RPMI8226 (cell line): ENCODE results near the gene RHOJ.

ENCODE experiments used
- DNase-seq: peaks from one replicate; pipeline ENCODE4 v3.0.0-alpha.2; 2015

Gene RHOJ

DNA sequence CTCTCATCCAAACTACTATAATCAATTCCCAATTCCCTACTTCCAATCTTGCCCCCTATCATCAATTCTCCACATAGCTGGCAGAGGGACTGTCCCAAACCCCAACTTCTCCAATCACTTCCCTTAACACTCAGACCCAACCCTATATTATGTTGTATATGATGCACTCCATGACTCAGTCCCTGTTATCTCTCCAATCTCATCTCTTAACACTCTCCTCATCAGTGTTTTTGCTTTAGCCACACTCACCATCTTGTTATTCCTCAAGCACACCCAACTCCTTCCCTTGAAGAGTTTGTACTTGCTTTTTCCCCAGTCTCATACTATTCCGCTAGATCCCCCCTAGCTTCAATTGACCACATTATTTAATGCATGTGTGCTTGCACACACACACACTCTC, 4.9 kb downstream of the RHOJ start:
- DNase-seq, result no peak

DNA sequence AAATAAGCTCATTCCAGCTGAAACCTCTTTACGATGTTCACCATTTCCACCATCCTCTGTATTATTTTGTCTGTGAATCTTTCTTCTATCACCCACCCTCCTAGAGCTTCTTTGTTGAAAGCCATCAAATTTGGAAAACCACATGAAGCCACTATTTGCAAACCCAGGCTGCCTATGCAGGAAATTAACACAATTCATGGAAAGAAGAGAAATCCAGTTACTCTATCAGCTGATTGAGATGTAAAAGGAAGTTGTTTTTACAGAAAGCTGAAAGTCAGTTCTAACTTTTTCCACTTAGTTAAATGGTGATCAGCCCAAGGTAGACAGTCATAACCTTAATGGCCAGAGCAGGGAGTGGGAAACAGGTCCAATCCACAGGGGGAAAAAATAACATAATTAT, 6.6 kb downstream of the RHOJ start:
- no peak for DNase-seq

DNA sequence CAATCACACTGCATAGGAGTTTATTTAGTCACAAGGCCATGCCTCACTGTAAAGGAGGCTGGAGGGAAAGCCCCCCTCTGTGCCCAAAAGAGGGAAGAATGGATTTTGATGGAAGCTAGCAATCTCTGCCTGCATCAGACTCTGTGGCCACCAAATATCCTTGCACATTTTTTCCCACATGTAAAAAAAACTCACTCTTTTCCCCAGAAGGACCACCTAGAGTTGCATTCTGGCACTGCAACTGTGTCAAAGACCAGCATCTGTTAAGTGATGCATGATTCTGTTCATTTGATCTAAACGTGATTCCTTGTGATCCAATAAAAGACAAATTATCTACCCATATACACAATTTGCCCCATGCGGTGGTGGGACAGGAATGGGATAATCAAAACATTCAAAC, 8.0 kb downstream of the RHOJ start:
- no peak for DNase-seq

DNA sequence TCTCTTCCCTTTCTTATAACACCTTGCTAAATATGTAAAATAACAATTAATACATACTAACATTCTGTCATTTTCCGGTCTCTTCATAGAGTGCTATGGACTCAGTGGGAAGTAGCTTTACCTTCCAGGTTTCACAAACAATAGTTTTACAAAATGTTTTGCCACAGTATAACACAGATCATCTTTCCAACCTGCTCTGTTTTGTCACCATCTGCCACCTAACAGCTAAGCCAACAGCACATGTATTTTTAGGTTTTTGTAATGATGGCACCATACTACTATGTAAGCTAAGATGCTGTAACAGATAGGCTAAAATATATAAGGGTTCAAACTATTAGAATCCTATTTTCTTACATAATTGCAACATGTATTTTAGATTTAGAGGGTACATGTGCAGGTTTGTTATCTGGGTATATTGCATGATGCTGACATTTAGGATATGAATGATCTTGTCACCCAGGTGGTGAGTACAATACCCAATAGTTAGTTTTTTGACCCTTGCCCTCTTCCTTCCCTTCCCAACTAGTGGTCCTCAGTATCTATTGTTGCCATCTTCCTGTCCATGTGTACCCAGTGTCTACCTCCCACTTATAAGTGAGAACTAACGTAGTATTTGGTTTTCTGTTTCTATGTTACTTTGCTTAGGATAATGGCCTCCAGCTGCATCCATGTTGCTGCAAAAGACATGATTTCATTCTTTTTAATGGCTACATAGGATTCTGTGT, 8.7 kb downstream of the RHOJ start:
- DNase-seq, result no peak

DNA sequence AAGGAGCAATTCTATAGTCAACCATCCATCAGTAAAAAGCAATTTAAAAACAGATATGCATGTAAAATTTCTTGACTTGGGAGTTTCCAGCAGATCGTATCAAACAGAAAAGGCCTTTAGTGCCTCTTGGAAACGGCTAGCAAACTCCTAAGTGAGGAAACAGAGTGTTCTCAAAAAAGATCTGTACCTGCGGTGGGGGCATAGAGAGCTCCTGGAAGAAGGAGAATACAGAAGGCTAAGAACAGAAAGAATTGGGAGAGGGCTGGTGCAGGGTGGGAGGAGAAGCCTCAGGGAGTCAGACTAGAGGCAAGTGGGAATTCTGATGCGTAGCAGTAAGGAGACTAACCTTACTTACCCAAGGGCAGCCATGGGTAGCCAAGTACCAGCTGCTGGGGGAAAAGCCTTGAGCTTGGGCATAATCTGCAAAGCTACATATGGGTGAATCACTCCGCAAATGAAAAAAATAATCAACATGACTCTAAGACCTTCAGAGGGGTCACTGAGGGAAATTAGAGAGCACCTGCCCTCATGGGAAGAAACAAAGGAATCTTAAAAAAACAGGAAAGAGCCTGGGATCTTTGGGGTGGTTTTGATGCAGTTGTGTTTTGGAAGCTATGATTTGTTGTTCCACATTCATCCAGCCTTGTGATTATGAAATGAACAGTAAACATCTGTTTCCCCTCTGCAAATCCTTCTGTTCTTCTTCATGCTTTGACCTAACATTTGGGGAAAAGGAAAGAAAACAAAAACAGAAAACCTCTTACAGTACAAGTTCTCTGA, 10.4 kb downstream of the RHOJ start:
- DNase-seq, result no peak

DNA sequence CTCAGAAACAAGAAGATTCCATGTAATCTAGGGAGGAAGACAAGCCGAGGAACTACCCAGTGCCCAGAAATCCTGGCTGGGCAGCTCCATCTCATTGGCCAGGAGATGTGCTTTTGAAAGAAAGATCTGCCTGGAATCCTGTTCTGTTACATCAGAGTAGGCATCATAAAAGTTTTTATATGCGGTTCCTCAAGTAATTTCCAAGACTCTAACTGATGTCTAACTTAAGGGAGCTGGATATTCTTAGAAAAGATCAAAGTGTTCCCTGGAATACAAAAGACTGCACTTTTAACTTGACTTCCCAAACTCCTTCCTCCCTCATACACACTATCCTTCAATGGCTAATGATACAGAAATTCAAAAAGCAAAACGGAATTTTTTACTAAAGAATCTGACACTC, 16.3 kb downstream of the RHOJ start:
- no peak for DNase-seq

DNA sequence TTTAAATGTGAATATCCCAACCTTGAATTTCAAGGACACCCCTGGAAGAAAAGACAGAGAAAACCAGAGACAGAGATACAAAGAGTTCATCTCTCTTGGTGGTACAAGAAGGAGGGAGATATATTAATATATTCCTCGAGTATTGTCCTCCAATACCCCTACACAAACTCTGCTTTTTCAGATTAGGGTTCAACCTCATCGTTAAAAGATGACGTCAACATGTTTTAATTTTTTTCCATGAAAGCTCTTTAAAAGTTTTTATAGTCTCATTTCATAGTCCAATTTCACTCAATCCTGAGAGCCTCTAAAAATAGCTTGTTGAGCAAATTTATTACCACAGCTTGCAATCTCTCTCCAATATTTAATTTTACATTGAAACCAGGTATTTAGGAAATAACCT, 19.4 kb downstream of the RHOJ start:
- no peak for DNase-seq

DNA sequence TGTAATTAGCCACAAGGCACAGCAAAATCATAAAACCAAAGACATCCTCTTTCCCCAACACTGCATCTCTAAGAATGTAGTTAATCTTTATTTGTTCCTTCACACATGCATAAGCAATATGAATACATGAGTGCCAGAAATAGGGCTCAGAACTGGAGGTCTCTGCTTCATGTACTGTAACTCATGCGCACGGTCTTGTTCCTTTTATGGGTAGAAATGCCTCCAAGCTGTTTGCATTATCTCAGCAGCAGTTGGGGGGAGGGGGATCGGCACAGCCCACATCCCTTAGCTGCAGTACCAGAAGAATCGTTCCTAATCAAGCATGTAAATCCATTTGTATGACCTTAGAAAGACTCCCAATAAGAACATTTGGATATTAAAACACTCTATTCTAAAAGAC, 20.0 kb downstream of the RHOJ start:
- DNase-seq, result no peak

DNA sequence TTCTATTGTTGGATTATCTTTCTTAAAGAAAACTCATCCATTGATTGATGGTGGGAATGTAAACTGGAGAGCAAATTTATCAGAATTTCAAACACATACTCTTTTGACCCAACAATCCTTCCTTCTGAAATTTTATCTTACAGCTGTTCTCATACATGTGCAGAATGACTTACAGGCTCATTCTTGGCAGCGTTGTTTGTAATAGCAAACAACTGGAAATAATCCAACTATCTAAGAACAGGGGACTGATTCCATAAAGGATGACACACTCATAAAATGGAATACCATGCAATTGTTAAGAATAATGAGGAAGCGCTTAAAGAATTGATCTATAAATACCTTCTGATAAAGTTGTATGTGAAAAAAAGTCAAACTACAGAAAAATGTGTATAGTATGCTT, 24.0 kb downstream of the RHOJ start:
- no peak for DNase-seq

DNA sequence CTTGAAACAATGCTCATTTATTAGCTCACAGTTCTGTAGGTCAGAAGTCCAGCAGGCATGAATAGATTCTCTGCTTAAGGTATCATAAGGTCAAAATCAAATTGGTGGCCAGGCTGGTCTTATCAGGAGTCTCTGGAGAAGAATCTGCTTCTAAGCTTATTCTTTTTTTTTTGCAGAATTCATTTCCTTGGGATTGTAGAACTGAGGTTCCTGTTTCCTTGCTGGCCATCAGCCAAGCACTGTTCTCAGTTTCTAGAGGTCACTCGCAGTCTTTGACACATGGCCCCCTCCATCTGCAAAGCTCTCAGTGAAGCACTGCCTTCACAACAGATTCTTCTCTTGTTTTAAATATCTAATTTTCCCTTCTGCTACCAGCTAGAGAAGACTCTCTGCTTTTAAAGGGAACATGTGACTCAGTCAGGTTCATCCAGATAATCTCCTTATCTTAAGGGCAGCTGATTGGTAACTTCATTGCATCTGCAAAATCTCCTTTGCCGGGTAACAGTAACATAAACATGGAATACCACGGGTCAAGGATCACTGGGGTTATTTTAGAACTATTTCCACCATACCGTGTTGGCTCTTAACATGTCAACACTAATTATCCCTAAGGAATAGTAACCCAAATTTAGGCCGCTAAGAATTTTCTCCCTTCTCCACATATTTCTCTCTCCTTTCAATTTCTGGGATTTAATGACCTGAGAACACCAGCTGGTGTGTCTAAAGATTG, 25.3 kb downstream of the RHOJ start:
- no peak for DNase-seq

DNA sequence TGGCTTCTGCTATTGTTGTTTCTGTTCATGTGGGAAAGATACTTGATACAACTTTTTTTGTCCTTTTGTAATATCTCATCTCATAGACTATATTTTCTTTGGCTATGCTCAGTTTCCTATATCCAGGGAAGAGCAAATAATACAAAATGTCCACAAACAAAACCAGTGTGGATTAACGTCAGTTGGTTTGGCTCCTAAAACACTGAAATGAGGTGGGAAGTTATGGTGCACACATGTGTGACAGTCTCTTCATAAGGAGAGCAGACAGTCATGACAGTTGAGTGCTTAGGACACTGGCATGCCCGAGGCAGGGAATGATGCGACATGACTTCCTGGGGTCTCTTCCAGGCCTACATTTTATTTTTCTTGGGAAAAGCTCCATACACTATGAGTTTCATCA, 27.5 kb downstream of the RHOJ start:
- DNase-seq, result no peak

DNA sequence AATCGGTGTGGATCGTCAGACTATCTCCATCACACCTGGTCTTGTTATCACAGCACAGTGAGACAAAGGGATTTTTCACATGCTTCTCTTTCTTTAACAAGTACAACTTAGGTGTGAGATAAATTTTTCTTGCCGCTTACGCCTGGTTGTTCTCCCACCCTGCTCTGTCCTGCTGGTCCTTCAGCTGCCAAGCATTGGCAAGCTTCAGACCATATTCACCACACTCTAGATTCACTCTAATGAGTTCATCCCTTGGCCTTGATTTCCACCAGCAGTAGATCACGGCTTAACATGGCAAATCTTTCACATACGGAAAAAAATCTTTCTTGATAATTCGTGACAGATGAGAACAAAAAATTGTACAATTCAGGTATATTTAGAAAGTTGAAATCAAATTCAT, 33.5 kb downstream of the RHOJ start:
- DNase-seq, result no peak

DNA sequence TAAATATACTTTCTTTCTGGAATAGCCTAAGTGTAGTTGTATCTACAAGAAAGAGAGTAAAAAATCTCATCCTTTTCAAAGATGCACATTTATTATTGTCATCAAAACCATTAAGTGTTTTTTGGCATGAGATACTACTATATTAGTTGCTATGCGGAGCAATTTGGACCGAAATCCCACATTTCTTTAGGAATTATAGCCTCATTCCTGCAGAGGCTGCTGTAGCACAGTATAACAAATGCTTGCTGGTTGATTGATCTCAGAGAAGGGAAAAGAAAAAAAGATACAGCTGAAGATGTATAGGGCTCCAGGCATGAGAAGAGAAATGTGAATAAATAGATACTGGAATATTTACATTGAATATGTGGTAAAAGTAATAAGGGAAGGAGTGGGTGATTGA, 36.0 kb downstream of the RHOJ start:
- no peak for DNase-seq

DNA sequence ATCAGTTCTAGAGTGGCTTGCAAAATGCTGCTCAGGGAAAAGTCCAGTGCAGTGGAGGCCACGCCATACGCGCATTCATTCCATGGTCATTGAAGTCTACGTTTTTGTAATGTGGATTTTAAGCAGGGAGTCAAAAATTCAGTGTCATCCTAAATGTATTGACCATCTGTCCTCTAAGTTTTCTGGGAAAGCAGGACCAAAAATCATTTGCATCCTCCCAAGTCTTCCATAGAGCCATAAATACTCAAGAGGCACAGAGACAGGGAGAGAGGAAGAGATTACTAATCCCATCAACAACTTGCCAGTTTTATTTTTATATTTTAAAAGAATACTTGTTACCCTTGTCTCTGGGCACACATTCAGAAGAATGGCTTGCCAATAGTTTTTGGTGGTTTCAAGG, 36.9 kb downstream of the RHOJ start:
- DNase-seq, result no peak

DNA sequence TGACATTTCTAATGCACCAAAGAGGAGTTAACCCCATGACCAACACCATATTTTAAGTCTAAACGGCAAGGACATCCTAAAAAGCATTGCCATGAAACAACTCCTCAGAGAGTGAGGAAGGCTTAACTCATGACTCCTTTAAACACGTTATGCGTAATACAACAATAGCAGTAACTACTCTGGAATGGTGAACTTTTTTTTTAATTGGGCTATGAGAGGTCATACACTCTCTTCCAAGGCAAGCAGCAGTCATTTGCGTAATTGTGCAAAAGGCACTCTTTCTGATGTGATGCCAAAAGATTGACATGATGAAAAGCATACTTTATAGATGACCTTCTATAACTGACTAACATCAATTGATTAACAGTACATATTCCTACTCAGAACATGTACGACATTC, 39.4 kb downstream of the RHOJ start:
- no peak for DNase-seq

DNA sequence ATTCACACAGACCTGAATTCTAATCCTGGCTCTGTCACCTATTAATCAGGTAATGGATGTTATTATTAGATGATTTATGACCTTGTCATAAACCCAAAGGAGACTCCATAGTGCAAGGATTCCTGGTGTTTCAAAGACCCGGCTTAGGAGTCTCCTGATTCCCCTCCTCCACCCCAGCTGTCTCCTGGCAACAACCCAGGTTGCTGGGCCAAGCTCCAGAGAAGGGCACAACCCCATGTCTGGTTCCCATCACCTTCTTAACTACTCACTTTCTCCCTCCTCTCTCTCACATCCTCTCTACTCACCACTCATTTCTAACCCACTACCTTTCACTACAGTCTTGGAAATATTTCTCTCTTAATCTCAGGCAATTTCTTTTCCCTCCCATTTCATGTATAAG, 41.6 kb downstream of the RHOJ start:
- no peak for DNase-seq

DNA sequence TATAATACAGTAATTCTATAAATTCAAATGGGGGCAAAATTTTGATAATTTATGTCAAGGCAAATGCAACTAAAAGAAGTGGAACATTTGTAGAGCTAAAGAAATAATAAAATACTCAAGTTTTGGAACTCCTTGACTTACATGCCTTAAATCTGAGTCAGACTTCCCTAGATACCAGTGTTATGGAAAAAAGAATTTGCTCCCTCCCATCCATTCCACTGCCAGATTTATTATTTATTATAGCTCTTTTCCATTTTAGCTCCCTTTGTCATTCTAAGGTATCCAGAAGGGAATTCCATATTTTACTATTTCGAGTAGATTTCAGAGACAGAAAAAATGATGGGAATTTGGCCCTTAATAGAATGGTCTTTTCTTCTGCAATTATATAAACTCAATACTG, 44.0 kb downstream of the RHOJ start:
- DNase-seq, result no peak

DNA sequence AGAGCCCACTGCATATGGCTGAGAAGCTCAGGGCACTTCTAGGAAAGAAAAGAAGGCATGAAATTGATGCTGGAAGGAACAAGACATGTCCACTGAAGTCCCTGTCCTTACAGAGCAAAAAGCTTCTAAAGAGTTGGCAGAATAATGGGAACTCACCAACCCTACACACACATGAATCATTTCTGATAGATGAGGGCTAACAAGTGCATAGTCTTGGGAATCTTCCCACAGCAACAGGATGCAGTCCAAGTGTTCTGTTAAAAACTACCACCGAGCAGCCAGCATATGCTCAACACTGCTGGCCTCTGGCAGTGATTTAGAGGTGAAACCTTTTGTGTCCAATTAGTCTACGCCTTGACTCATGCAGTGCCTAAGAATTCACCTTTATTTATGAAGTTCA, 44.8 kb downstream of the RHOJ start:
- no peak for DNase-seq

DNA sequence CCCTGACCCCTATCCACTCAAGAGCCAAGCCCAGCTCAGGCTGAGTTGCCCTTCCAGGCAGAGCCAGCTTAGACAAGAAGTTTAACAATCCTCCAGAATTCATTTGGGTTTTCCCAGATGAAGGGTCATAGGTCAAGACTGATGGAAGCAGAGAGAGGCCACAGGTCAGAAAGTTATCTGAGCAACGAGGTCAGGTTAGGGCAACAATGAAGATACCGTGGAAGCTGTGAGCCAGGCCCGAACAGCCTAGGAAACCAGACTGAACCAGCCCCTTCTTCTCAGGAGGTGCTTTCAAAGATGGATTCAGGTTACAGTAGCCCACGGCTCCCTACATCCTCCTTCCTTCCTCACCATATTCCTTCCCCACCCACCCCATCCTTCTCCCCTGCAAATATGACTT, 53.1 kb downstream of the RHOJ start:
- no peak for DNase-seq

DNA sequence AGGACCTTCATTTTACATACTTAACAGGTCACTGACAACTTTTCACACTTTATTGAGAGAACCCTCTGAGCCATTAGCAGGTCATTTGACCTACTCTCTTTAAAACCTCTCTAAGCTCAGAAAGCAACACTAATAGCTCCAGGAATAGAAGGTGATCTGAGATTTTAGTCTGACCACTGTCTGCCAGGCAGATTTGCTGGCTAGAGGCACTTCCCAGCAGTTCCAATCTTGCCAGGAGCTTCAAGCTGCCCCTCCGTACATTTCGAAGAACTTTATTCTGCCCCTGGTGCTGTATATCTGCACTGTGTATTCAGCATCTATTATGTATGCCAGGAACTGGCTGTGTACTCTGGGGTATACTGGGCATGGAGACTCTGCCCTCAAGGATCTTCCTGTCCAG, 58.2 kb downstream of the RHOJ start:
- no peak for DNase-seq

DNA sequence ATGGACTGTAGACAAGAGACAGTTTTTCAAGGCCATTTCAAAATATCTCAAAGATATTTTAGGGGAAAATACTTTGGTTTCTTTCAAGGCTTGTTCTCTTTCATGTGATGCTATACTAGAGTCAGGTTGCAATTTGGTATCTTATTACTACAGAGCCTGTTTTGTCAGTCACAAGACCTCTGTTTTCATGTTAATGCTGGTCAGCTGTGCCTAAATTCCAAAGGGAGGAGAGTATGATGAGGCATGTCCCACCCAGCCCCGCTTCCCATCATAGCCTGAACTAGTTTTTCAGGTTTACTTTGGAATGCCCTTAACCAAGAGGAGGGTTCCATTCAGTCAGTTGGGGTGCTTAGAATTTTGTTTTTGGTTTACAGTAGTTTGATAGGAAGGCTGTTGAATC, 61.9 kb downstream of the RHOJ start:
- no peak for DNase-seq

DNA sequence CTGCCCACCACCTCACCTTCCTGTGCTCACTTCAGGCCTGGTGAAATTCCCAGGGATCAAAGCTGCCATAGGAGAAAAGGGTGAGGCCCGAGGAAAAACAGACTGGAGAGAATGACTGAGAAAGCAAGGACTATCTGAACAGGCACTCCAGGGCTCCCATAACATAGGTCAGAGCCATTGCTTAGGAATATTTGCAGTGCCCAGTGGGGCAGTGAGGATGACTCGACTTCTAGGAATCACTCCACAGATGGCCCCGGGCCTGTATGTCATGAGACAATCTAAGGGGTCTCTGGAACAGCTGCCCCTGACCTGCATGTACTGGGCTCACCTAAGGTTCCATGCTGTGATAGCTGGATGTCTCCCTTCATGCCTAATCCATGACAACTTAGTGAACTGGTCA, 62.9 kb downstream of the RHOJ start:
- no peak for DNase-seq

DNA sequence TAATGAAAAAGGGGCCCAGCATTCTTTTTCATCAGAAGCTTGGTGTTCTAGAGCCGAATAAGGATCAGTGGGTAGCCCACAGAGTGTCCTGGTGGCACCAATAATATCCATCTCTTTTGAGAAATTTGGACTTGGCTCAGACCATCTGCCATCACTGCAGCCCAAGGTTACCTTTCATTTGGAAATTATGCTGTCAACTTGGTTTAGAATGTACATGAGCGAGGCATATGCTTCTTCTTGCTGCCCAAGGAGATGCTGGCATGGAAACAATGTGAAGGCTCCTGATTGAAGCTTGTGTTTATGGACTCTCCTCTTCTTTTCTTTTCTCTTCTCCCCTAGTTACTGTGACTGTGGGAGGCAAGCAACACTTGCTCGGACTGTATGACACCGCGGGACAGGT, 64.5 kb downstream of the RHOJ start:
- no peak for DNase-seq

DNA sequence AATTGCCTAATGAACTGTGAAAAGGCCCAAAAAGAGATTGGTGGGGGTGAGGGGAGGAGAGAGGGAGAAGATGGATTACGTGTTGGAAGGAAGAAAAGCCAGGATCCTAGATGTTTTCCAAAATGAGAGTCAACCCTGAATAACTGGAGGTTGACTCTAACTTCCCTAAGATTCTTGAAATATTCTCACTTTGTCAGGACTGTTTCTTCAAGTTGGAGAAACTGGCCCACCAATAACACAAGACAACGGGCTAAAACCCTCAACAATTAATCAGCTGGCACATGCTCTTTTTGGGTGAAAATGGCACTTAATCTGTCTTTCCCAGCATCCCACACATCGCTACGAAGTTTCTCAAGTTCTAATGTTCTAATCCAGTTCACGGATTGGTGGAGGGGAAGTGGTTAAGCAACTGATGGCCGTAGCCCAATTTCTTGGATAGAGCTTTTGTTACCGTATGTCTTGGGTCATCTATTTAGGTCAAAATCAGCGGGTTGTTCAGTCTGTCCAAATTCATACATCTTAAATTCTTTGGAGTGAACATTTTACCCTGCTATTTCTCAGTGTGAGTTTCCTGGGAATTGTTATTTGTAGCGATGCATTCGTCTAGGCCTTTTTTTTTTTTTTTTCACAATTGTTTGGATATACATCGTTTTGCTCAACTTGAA, 65.5 kb downstream of the RHOJ start:
- no peak for DNase-seq
